DMS53 (cell line): Measurements from ENCODE around the gene FTSJ1.
"Not testable (repeated sequence)": the region's sequence is repeated elsewhere in the genome, so short reads cannot be mapped to it uniquely, and the experiment has no call there.

ENCODE experiments used
- DNase-seq: peaks from one replicate; lab custom pipeline; 2025; lab: John Stamatoyannopoulos, UW

FTSJ1 gene

GRCh38 chrX:48497871-48498270 is 21.9 kb downstream of the FTSJ1 start:
- DNase-seq = no peak

- peak; percentile 73 for DNase-seq
Observed at GRCh38 chrX:48498374-48498809, 22.4 kb downstream of the FTSJ1 start.

- DNase-seq = no peak
Observed at GRCh38 chrX:48504261-48504660, 28.3 kb downstream of the FTSJ1 start.

GRCh38 chrX:48505481-48505880 is 29.5 kb downstream of the FTSJ1 start:
- no peak for DNase-seq

GRCh38 chrX:48507246-48507645 is 31.2 kb downstream of the FTSJ1 start:
- DNase-seq = no peak

- DNase-seq = peak; percentile 68
Observed at GRCh38 chrX:48508400-48509244, 32.6 kb downstream of the FTSJ1 start, which contains the start of gene PORCN. PORCN (plus strand) TSS chrX:48508992; CDS start chrX:48509821, 829 bp downstream.

- DNase-seq = peak; percentile 14
Observed at GRCh38 chrX:48509245-48509590, 33.2 kb downstream of the FTSJ1 start.

GRCh38 chrX:48509619-48510018 is 33.6 kb downstream of the FTSJ1 start:
- DNase-seq = no peak

- DNase-seq = peak; percentile 55
Observed at GRCh38 chrX:48511560-48511959, 35.6 kb downstream of the FTSJ1 start.

- DNase-seq = no peak
Observed at GRCh38 chrX:48512371-48512935, 36.5 kb downstream of the FTSJ1 start.

GRCh38 chrX:48513670-48514069 is 37.7 kb downstream of the FTSJ1 start:
- no peak for DNase-seq

- no peak for DNase-seq
Observed at GRCh38 chrX:48514126-48514806, 38.3 kb downstream of the FTSJ1 start.

GRCh38 chrX:48514868-48515460 is 39.0 kb downstream of the FTSJ1 start:
- no peak for DNase-seq

- DNase-seq = no peak
Observed at GRCh38 chrX:48515842-48516241, 39.8 kb downstream of the FTSJ1 start.

GRCh38 chrX:48516285-48516684 is 40.3 kb downstream of the FTSJ1 start:
- DNase-seq = no peak

- DNase-seq = no peak
Observed at GRCh38 chrX:48516987-48517386, 41.0 kb downstream of the FTSJ1 start.

GRCh38 chrX:48519481-48519880 is 43.5 kb downstream of the FTSJ1 start:
- not testable (repeated sequence) for DNase-seq

GRCh38 chrX:48520455-48520854 is 44.5 kb downstream of the FTSJ1 start:
- no peak for DNase-seq

- DNase-seq = peak; percentile 53
Observed at GRCh38 chrX:48520976-48521352, 45.0 kb downstream of the FTSJ1 start.

GRCh38 chrX:48521353-48522243 is 45.6 kb downstream of the FTSJ1 start, which contains the start of gene EBP:
EBP (plus strand) TSS chrX:48521808; CDS start chrX:48523772, 1,964 bp downstream.
- DNase-seq = peak; percentile 97

GRCh38 chrX:48522291-48522690 is 46.3 kb downstream of the FTSJ1 start:
- DNase-seq = no peak
